ENCODE results near the gene SH2D4B.

Gene SH2D4B

DNA sequence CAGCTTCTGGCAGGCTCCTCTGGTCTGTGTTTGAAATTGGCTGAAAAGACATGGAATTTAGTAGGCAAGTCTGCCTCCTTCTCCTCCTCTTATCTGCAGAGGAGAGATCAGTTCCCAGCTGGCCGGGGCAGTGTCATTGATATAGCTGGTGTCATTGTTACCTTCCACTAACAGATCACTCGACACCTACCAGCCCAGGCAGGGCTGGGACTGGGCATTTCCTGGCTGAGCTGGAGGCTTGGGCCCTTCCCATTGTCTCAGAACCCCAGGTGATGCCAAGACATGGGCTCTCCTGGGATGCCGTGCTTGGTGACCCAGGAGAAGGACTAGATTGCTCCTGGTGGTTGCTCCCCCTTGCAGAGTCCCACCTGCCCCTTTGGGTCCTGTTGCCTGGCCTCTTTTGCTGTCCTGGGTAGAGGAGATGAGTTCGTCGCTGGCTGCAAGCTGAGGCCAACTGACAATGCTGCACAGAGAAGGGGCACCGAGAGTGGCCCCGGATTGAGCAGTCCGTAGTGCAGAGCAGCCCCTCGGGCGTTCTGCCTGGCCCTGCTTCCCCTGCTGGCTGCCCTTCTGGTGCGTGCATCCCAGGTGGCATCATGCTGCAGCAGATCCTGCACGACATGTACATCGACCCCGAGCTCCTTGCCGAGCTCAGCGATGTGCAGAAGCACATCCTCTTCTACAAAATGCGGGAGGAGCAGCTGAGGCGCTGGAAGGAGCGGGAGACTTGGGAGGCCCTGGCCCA is at the start of gene SH2D4B:
Gene SH2D4B, plus strand, starts transcription at position 167 of the 745 bp plus-strand sequence. Its CDS starts 430 bp downstream, at position 597.
- no peak for DNase-seq

- DNase-seq: no peak
Observed at GRCh38 chr10:80488539-80489066, 49.1 kb upstream of the SH2D4B start.

GRCh38 chr10:80489371-80490112 is 48.2 kb upstream of the SH2D4B start:
- no peak for DNase-seq

DNA sequence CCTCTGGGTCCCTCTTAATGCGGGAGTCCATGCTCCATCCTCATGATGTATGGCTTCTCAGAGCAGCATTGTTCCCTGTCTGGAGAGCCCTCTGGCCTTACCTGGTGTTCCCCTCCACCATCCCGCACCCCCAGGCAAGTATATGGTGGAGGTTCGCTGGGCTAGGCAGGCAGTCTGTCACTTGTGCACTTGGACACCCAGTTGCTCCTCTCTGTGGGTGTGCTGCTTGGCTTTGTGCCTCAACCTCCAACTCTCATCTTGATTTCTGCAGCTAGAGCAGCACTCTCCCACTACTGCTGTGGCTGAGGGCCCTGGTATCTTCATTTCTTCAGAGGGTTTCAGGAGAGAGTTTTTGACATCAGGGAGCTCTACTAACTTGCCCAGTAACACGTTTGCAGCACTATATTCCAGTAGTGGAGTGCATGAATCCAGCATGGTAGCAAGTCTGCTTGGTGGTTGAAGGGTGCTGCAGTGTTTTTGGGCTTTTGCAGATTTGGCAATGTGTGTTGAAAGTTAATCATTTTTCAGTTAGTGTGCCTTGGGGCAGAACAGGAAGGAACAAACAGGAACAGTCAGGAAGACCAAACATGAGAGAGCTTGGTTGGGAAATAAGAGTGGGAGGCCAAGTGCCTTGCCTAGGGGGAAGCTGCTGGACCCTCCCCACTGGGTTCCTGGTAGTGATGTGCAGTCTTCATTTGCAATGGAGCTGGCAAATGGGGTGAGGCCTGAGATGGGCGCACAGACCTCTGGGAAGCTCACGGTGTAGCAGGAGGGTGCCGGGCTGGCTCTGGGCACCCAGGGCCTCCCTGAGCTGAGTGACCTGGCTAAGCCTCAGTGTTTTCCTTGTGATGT is 46.2 kb upstream of the SH2D4B start:
- DNase-seq: no peak

DNA sequence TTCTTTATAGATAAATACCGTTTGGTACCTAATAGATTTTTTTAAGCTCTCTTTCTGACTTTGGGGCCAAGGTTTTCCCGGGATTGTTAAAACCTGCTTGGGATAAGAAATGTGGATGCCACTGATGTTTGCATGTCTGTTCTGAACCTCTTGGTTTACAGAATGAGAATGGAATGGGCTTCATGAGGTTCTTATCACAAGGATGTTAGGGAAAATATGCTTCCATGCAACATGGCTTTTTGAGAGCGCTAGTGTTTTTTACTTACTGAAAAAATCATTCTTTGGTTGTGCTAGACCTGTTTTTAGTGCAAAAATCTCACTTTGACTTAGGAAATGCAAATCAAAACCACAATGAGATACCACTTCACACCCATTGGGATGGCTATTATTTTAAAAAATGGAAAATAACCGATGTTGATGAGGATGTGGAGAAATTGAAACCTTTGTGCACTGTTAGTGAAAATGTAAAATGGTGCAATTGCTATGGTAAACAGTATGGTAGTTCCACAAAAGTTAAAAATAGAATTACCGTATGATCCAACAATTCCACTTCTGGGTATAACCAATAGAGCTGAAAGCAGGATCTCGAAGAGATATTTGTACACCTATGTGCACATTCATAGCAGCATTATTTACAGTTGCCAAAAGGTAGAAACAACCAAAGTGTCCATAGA is 44.7 kb upstream of the SH2D4B start:
- DNase-seq: no peak

DNA sequence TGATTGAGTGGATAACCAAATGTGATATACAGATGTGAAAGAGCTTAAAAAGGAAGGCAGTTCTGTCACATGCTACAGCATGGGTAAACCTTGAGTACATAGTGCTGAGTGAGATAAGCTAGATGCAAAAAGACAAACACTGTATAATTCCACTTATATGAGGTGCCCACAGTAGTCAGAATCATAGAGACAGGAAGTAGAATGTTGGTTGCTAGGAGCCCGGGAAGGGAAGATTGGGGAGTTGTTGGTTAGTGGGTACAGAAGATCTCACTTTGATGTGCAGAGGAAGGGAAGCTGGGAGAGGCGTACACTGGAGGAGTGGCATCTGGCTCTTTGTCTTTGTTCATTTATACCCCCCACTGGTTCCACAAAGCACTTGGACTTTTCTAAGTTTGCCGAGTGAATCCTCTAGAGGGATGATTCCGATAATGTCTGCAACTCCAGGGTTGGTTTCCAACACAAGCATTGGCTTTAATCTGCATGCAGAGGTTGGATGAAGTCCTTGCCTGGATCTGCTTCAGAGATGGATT is 44.1 kb upstream of the SH2D4B start:
- no peak for DNase-seq

- DNase-seq: no peak
Observed at GRCh38 chr10:80496555-80497172, 41.0 kb upstream of the SH2D4B start.

DNA sequence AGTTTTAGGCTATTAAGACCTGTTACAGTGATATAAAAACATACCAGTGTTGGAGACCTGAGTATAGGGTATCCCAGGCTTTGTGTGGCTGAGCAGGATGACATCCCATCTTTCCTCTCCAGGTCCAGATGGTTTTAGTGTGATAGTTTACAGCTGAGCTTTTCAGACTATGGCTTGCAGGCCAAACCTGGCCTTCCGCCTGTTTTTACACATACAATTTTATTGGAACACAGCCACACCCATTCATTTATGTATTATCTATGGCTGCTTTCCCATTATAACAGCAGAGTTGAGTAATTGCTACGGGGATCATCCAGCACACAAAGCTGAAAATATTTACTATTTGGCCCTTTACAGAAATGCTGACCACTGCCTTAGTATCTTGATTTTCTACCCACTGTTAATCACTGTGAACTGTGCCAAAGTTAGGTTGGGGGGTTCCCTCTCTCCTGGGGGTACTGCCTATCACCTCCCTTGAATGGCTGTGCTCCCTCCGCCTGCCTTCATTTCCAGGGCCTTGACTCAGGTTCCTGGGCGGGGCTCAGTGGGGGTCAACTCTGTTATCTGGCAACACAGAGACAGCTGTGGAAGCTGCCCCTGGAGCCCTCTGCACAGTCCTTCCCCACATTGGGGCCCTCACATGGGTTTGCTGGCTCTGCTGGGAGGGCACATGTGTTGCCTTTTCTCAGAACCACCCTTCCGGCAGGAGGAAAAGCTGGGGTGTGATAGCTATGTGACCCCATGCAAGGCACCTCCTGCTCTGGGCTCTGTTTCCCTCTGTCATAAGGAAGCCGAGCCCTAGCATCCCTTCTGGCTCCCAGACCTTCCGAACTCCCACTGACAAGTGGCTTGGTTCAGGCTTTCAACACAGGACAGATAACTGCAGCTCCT is 40.3 kb upstream of the SH2D4B start:
- DNase-seq: peak; percentile 56

- no peak for DNase-seq
Observed at GRCh38 chr10:80498078-80498832, 39.4 kb upstream of the SH2D4B start.

GRCh38 chr10:80498833-80499741 is 38.6 kb upstream of the SH2D4B start:
- peak; percentile 98 for DNase-seq

- DNase-seq: no peak
Observed at GRCh38 chr10:80500572-80501380, 36.9 kb upstream of the SH2D4B start.

DNA sequence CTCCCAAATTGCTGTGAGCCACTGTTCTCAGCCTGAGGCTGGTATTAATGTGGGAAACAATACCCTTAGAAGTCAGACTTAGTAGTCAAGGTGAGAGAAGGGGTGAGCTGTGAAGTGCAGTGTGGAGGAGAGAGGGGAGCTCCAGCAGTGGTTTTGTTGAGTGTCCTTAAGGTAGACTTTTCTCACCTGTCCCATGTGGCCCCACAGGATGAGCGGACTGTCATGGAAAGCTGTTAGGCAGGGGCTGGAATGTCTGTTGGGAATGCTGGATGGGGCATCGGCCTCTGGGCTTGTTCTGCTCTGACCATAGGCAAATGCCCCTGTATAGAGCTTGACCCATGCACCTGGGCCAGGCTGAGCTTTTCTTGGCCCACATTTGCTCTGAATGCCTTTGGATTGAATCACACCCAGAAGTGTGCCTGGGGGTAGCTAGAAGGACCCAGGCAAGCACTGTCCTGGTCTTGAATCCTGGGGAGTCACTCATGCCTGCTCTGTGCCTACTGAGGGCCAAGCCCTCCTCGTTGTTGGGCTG is 36.3 kb upstream of the SH2D4B start:
- DNase-seq: peak; percentile 70

DNA sequence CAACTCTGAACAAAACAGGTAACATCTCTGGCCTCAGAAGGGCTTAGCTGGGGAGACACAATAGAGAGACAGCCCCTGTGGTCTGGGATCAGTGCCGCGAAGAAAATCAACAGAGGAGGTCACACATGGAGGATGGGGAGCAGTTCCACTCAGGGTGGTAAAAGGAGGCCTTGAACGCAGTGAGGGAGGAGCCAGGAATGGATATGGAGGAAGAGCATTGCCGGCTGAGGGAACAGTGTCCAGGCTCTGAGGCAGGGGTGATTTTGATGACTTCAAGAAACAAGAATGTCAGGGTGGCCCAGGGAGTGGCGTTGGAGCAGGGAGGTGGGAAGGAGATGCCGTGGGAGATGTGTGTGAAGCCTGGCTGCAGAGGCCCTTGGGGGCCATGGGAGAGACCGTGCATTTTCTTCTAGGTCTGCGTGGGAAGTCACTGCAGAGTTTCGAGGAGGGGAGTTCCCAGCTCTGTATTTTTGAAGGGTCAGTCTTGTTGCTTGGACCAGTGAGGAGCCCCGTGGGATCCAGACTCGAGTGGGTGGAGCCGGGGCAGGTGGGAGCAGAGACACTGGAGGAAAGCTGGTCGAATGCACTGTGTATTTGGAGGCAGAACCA is 35.7 kb upstream of the SH2D4B start:
- DNase-seq: peak; percentile 66

DNA sequence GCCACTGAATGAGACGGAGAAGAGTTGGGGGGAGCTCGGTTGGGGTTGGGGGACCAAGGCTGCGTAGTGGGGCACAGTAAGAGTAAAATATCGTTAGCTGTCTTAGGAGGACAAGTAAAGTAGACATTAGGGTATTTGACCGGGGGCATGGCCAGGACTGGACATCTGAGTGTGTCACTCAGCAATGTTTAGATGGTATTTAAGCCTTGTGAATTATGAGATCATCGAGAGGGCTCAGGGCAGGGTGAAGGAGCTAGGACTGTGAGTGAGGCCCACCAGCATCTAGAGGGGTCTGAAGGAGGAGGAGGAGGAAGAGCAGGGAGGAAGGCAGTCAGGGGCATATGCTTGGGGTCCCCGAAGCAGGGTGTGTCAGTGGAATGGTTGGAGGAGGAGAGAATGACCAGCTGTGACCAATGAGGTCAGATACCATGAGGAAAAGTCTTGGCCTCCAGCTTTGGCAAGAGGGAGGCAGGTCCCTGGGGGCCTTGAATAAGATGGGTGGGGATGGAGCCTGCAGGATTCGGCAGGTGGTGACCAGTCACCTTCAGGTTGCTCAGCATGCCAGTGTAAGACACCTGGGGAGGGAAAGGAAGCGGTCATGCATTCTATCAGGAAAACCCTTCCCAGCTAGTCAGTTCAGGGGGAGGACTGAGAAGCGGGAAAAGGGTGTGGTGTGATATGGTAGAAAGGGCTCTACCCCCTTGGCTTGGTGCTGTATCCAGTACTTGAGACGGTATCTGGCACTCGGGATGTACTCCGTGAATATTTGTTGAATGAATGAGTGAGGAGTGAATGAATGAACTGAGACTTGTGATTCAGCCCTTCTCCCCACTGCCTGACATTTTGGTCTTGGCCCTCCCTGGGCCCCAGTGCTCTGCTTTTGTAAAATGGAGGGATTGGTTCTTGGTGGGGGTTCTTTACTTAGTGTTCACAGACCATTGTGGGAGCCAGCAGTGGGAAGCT is 34.8 kb upstream of the SH2D4B start:
- DNase-seq: no peak

DNA sequence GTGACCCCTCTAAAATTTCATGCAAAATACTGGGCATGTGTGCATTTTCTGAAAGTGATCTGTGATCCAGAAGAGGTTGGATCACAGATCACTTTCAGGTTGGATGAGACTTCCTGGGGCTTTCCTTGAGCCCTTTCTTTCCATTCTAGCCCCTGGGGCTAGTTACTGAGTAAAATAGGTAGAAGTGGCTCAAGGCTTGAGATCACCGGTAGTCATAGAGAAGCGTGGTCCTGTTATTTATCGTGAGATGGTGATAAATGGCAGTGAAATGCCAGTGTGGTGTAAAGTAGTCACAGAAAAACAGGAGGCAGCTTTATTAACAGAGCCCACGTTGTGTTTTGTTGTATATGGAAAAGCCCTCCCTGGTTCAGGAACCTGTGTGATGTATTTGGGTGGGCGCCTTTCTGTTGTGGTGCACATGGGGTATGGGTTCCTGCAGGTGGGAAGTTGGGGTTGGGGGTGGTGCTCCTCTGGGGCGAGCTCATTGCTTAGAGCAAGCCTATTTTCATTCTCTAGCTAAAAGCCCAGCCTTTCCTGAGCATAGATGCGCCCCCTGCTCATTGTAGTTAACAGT is 34.0 kb upstream of the SH2D4B start:
- no peak for DNase-seq

Data from EL (cell line).